Measurements from ENCODE around the gene ZC3H11A.
"Not testable (repeated sequence)": the region's sequence is repeated elsewhere in the genome, so short reads cannot be mapped to it uniquely, and the experiment has no call there.

ZC3H11A gene

GRCh38 chr1:203795441-203796235, at the start of gene ZC3H11A, which contains the start of gene ZBED6:
Gene ZC3H11A, plus strand, starts transcription at chr1:203795623. Its CDS starts 21,448 bp downstream, at chr1:203817071.
Gene ZBED6, plus strand, starts transcription at chr1:203795623. Its CDS starts 1,900 bp downstream, at chr1:203797523.
- peak; percentile 93 for DNase-seq (ENCODE audit: low read depth)

GRCh38 chr1:203746281-203746680, 49.1 kb upstream of the ZC3H11A start:
- DNase-seq (ENCODE audit: low read depth) = no peak

GRCh38 chr1:203751051-203751450, 44.4 kb upstream of the ZC3H11A start:
- DNase-seq (ENCODE audit: low read depth) = no peak

- DNase-seq (ENCODE audit: low read depth) = not testable (repeated sequence)
These were observed 43.6 kb upstream of the ZC3H11A start for GRCh38 chr1:203751618-203752361.

GRCh38 chr1:203754455-203754864, 41.0 kb upstream of the ZC3H11A start:
- DNase-seq (ENCODE audit: low read depth) = no peak

- DNase-seq (ENCODE audit: low read depth) = no peak
These were observed 39.4 kb upstream of the ZC3H11A start for GRCh38 chr1:203756036-203756435.

GRCh38 chr1:203758749-203759148, 36.7 kb upstream of the ZC3H11A start:
- DNase-seq (ENCODE audit: low read depth) = not testable (repeated sequence)

- DNase-seq (ENCODE audit: low read depth) = no peak
These were observed 34.9 kb upstream of the ZC3H11A start for GRCh38 chr1:203760506-203760905.

GRCh38 chr1:203761958-203762357, 33.5 kb upstream of the ZC3H11A start:
- not testable (repeated sequence) for DNase-seq (ENCODE audit: low read depth)

GRCh38 chr1:203763505-203763904, 31.9 kb upstream of the ZC3H11A start:
- DNase-seq (ENCODE audit: low read depth) = no peak

- no peak for DNase-seq (ENCODE audit: low read depth)
These were observed 31.1 kb upstream of the ZC3H11A start for GRCh38 chr1:203764105-203765028.

- DNase-seq (ENCODE audit: low read depth) = no peak
These were observed 30.2 kb upstream of the ZC3H11A start, which contains the start of gene LAX1 for GRCh38 chr1:203765029-203765837. Gene LAX1, plus strand, starts transcription at chr1:203765183. Its CDS starts 383 bp downstream, at chr1:203765566.

GRCh38 chr1:203768256-203768655, 27.2 kb upstream of the ZC3H11A start:
- DNase-seq (ENCODE audit: low read depth) = no peak

GRCh38 chr1:203769505-203770343, 25.7 kb upstream of the ZC3H11A start:
- DNase-seq (ENCODE audit: low read depth) = no peak

GRCh38 chr1:203771901-203772301, 23.5 kb upstream of the ZC3H11A start:
- no peak for DNase-seq (ENCODE audit: low read depth)

GRCh38 chr1:203772836-203773235, 22.6 kb upstream of the ZC3H11A start:
- DNase-seq (ENCODE audit: low read depth) = no peak

GRCh38 chr1:203776636-203777035, 18.8 kb upstream of the ZC3H11A start:
- DNase-seq (ENCODE audit: low read depth) = no peak

GRCh38 chr1:203777596-203777995, 17.8 kb upstream of the ZC3H11A start:
- DNase-seq (ENCODE audit: low read depth) = no peak

- DNase-seq (ENCODE audit: low read depth) = no peak
These were observed 17.3 kb upstream of the ZC3H11A start for GRCh38 chr1:203778146-203778545.

GRCh38 chr1:203778789-203779188, 16.6 kb upstream of the ZC3H11A start:
- no peak for DNase-seq (ENCODE audit: low read depth)
